Liver (tissue), 9 donors: ENCODE measurements around the gene MN1. TPM values are rescaled to one million over a fixed set of nuclear protein-coding genes. Genes with fewer than 3 reads are reported as not detected.

Experiments
- DNase-seq: peaks from one replicate; pipeline ENCODE4 v3.0.0-alpha.2; 2017; ENCODE audit warnings: low spot score
- H3K27ac ChIP-seq, 2 donors: one replicate each; pipeline ENCODE4 v1.7.0; 2013; ENCODE audit warnings: inconsistent platforms in 2 of 2, low read length in 2 of 2, control low read depth in 1 of 2, low read depth in 1 of 2, mild to moderate bottlenecking in 1 of 2
- H3K27me3 ChIP-seq, 4 donors: one replicate each; pipeline versions ENCODE4 v1.6.1 to v1.7.0; 2013; ENCODE audit warnings: low read length in 3 of 4, inconsistent platforms in 1 of 4, mild to moderate bottlenecking in 1 of 4, moderate library complexity in 1 of 4; ENCODE audit not compliant: control insufficient read depth in 4 of 4, insufficient read depth in 4 of 4
- H3K36me3 ChIP-seq, 4 donors: one replicate each; pipeline versions ENCODE4 v1.6.1 to v1.7.0; 2013; ENCODE audit warnings: low read length in 3 of 4, mild to moderate bottlenecking in 3 of 4, low read depth in 1 of 4, moderate library complexity in 1 of 4; ENCODE audit not compliant: control insufficient read depth in 4 of 4, insufficient read depth in 3 of 4
- H3K4me1 ChIP-seq, 4 donors: one replicate each; pipeline versions ENCODE4 v1.6.1 to v1.7.0; 2013; ENCODE audit warnings: low read length in 3 of 4, mild to moderate bottlenecking in 3 of 4, moderate library complexity in 1 of 4; ENCODE audit not compliant: control insufficient read depth in 4 of 4, insufficient read depth in 4 of 4
- H3K4me3 ChIP-seq, 3 donors: one replicate each; pipeline versions ENCODE4 v1.6.1 to v1.7.0; 2013; ENCODE audit warnings: low read length in 3 of 3, control low read depth in 1 of 3, low read depth in 1 of 3, mild to moderate bottlenecking in 1 of 3
- H3K9ac ChIP-seq, 2 donors: one replicate each; pipeline ENCODE4 v1.7.0; 2013; ENCODE audit warnings: low read length in 2 of 2, mild to moderate bottlenecking in 2 of 2, moderate library complexity in 2 of 2, control low read depth in 1 of 2, low read depth in 1 of 2
- H3K9me3 ChIP-seq, 4 donors: one replicate each; pipeline versions ENCODE4 v1.6.1 to v1.7.0; 2013; ENCODE audit warnings: low read length in 3 of 4; ENCODE audit not compliant: control insufficient read depth in 4 of 4
- ATF3 ChIP-seq: IDR thresholded peaks from 2 replicates; pipeline ENCODE4 v1.6.1; 2016; ENCODE audit warnings: antibody characterized with exemption
- CTCF ChIP-seq: fragments of 150-350 bp; IDR thresholded peaks from 2 replicates; pipeline ENCODE4 v1.5.1; 2017; ENCODE audit warnings: improper control_type of control experiment, low read depth, low read length; ENCODE audit not compliant: missing input control
- EGR1 ChIP-seq, 2 donors: IDR thresholded peaks; 2 replicates each; pipeline ENCODE4 v1.6.1; 2016 to 2018; ENCODE audit warnings: antibody characterized with exemption in 2 of 2, low read depth in 2 of 2
- FOXA1 ChIP-seq: IDR thresholded peaks from 2 replicates; pipeline ENCODE4 v1.6.1; 2016; ENCODE audit warnings: antibody characterized with exemption
- FOXA2 ChIP-seq: IDR thresholded peaks from 2 replicates; pipeline ENCODE4 v1.6.1; 2016; ENCODE audit warnings: antibody characterized with exemption
- GABPA ChIP-seq, 2 donors: IDR thresholded peaks in 1 of 2; conservative IDR thresholded peaks in 1 of 2; 2 replicates each; pipeline ENCODE4 v1.6.1; 2016; ENCODE audit warnings: antibody characterized with exemption in 2 of 2, mild to moderate bottlenecking in 1 of 2, moderate library complexity in 1 of 2
- HNF4A ChIP-seq, 2 donors: conservative IDR thresholded peaks; 2 replicates each; pipeline ENCODE4 v1.6.1; 2016; ENCODE audit warnings: antibody characterized with exemption in 2 of 2, mild to moderate bottlenecking in 2 of 2
- HNF4G ChIP-seq: IDR thresholded peaks from 2 replicates; pipeline ENCODE4 v1.6.1; 2016; ENCODE audit warnings: antibody characterized with exemption
- JUND ChIP-seq, 2 donors: IDR thresholded peaks; 2 replicates each; pipeline ENCODE4 v1.6.1; 2016; ENCODE audit warnings: antibody characterized with exemption in 2 of 2
- NR2F2 ChIP-seq: IDR thresholded peaks from 2 replicates; pipeline ENCODE4 v1.6.1; 2016; ENCODE audit warnings: antibody characterized with exemption
- RAD21 ChIP-seq, 2 donors: IDR thresholded peaks; 2 replicates each; pipeline ENCODE4 v1.6.1; 2016; ENCODE audit warnings: antibody characterized with exemption in 2 of 2, mild to moderate bottlenecking in 2 of 2
- RXRA ChIP-seq, 2 donors: IDR thresholded peaks; 2 replicates each; pipeline ENCODE4 v1.6.1; 2017 to 2018; ENCODE audit warnings: antibody characterized with exemption in 2 of 2, mild to moderate bottlenecking in 1 of 2
- SP1 ChIP-seq: IDR thresholded peaks from 2 replicates; pipeline ENCODE4 v1.6.1; 2018; ENCODE audit warnings: antibody characterized with exemption, mild to moderate bottlenecking
- TAF1 ChIP-seq: conservative IDR thresholded peaks from 2 replicates; pipeline ENCODE4 v1.6.1; 2016; ENCODE audit warnings: antibody characterized with exemption, mild to moderate bottlenecking
- YY1 ChIP-seq: IDR thresholded peaks from 2 replicates; pipeline ENCODE4 v1.6.1; 2016; ENCODE audit warnings: antibody characterized with exemption, mild to moderate bottlenecking
- ZBTB33 ChIP-seq: IDR thresholded peaks from 2 replicates; pipeline ENCODE4 v1.6.1; 2016; ENCODE audit warnings: antibody characterized with exemption
- WGBS: extraction: QIAGEN DNeasy Blood & Tissue Kit; methylation state at CpG from one replicate; pipeline ENCODE4 v1.1.7; 2013; 5-methylcytosine and 5-hydroxymethylcytosine counted together
- polyA plus RNA-seq, 2 donors: library from polyadenylated mRNA; stranded (reverse) in 1 of 2; unstranded in 1 of 2; fragments of 200-250 nt in 1 of 2; fragments of >200 nt in 1 of 2; fragmentation: Nextera tagmentation in 1 of 2; extraction: Ambion mirVana in 1 of 2; gene quantifications; one replicate each; pipeline versions ENCODE4 v1.2.1 to v1.2.3, GENCODE V29; 2013 to 2015
- total RNA-seq, 2 donors: library from RNA; depleted of rRNA; stranded (reverse); fragments of >200 nt; gene quantifications; one replicate each; pipeline ENCODE4 v1.2.3, GENCODE V29; 2014
- TF ChIP-seq, protein P1 (sequence below): IDR thresholded peaks from 2 replicates; pipeline ENCODE4 v1.6.1; 2016; ENCODE audit warnings: antibody characterized with exemption, mild to moderate bottlenecking
- TF ChIP-seq, protein P2 (sequence below): IDR thresholded peaks from 2 replicates; pipeline ENCODE4 v1.6.1; 2016; ENCODE audit warnings: antibody characterized with exemption
- donor health status: healthy.
- donor health status: healthy.
- donor health status: healthy.
- donor health status: healthy.
- donor health status: healthy.

The MN1 gene
- total and polyA plus RNA-seq, 4 donors: 0.10 to 0.33 (median 0.21) TPM

GRCh38 chr22:27747396-27748221 is 53.9 kb downstream of the MN1 start:
- H3K27me3 ChIP-seq: peaks cover 0 to 4% (median 0%) of the 10 kb centered on the region in 4 donors
- WGBS: 79% methylated on average over 13 of the region's 13 CpGs
- H3K4me1 ChIP-seq: no peaks in the 10 kb centered on the region
- H3K4me3 ChIP-seq: no peak overlapping the region
- TF ChIP-seq FOXA1: no peak
- TF ChIP-seq HNF4G: no peak
- TF ChIP-seq EGR1 (IDR thresholded peaks at IDR 0.05; ENCODE audit: low read depth in 2 of 2): no peak
- no peak for TF ChIP-seq ZBTB33
- no peak for TF ChIP-seq HNF4A (conservative IDR thresholded peaks at IDR 0.05)
- TF ChIP-seq GABPA (IDR thresholded peaks at IDR 0.05 in 1 of 2, conservative IDR thresholded peaks at IDR 0.05 in 1 of 2): no peak
- no peak for TF ChIP-seq CTCF
- TF ChIP-seq, protein P1, sequence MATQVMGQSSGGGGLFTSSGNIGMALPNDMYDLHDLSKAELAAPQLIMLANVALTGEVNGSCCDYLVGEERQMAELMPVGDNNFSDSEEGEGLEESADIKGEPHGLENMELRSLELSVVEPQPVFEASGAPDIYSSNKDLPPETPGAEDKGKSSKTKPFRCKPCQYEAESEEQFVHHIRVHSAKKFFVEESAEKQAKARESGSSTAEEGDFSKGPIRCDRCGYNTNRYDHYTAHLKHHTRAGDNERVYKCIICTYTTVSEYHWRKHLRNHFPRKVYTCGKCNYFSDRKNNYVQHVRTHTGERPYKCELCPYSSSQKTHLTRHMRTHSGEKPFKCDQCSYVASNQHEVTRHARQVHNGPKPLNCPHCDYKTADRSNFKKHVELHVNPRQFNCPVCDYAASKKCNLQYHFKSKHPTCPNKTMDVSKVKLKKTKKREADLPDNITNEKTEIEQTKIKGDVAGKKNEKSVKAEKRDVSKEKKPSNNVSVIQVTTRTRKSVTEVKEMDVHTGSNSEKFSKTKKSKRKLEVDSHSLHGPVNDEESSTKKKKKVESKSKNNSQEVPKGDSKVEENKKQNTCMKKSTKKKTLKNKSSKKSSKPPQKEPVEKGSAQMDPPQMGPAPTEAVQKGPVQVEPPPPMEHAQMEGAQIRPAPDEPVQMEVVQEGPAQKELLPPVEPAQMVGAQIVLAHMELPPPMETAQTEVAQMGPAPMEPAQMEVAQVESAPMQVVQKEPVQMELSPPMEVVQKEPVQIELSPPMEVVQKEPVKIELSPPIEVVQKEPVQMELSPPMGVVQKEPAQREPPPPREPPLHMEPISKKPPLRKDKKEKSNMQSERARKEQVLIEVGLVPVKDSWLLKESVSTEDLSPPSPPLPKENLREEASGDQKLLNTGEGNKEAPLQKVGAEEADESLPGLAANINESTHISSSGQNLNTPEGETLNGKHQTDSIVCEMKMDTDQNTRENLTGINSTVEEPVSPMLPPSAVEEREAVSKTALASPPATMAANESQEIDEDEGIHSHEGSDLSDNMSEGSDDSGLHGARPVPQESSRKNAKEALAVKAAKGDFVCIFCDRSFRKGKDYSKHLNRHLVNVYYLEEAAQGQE: no peak
- no peak for TF ChIP-seq RXRA (IDR thresholded peaks at IDR 0.05)
- no peak for TF ChIP-seq SP1
- TF ChIP-seq NR2F2: no peak
- TF ChIP-seq, protein P2, sequence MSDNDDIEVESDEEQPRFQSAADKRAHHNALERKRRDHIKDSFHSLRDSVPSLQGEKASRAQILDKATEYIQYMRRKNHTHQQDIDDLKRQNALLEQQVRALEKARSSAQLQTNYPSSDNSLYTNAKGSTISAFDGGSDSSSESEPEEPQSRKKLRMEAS: no peak
- TF ChIP-seq FOXA2: no peak
- no peak for TF ChIP-seq TAF1
- no peak for TF ChIP-seq YY1
- TF ChIP-seq RAD21 (IDR thresholded peaks at IDR 0.05): no peak
- no peak for TF ChIP-seq JUND (IDR thresholded peaks at IDR 0.05)
- no peak for TF ChIP-seq ATF3
- H3K27ac ChIP-seq: no peak overlapping the region
- peaks cover 0 to 3% (median 0%) of the 10 kb centered on the region in 4 donors for H3K9me3 ChIP-seq
- DNase-seq: no peak
- no peaks in the 10 kb centered on the region for H3K36me3 ChIP-seq
- H3K9ac ChIP-seq: no peak overlapping the region
